ENCODE results near the gene KCND1. TPM values are rescaled to one million over a fixed set of nuclear protein-coding genes. Genes with fewer than 3 reads are reported as not detected.

Gene KCND1
- total RNA-seq, 4 donors from 2014 or later: 0.83 to 1.9 (median 1.1) TPM

DNA sequence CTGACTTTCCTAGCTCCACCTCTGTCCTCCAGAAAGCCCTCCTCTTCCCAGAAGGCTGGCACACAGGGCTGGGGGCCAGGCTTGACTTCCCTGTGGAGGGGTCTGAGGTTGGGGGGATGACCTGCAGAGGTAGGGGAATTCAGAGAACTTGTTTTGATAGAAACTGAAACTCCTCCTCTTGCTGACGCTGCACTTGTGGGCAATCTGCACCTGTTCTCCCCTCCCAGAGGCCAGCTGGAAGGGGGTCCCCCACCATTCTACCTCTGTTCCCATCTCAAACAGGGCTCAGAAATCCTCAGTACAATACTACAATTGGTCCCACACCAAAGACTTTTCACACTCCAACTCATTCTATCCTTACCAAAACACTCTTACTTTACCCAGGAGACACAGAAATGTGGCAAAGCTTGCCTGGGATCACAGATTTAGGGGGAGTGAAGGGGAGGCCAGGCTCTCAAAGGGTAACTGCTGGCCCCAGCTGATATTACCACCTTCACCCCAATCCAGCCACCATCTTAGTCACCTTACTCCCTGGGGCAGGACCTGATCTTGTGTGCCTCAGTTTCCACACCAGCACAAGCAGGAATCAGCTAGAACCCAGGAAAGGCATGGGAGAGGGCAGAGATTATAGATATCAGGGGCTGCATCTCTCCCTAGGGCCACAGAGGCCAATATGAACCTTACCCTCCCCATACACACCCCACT, 32.8 kb downstream of the KCND1 start:
- intact Hi-C loops (cut with DNase I): no loop called here
- no peak for DNase-seq (ENCODE audit: extremely low spot score)
- Histone ChIP-seq H3K27me3 (no peaks in the 10 kb centered on the region), H3K9me3 (no peaks in the 10 kb centered on the region), H3K4me3 (no peak overlapping the region), H3K27ac (replicated peaks in 1 of 4) (no peak overlapping the region), H3K4me1 (peaks cover 11 to 24% (median 16%) of the 10 kb centered on the region in 4 donors), H3K36me3 (peaks cover 0 to 39% (median 22%) of the 10 kb centered on the region in 4 donors)
- TF ChIP-seq POLR2AphosphoS5 (IDR thresholded peaks at IDR 0.05): no peak
- no peak for TF ChIP-seq EP300 (IDR thresholded peaks at IDR 0.05)
- no peak for TF ChIP-seq POLR2A (IDR thresholded peaks at IDR 0.05; ENCODE audit: low read depth)
- TF ChIP-seq CTCF (IDR thresholded peaks at IDR 0.05): no peak
- 83% methylated on average over 1 of the region's 1 CpG for WGBS

GRCh38 chrX:48937054-48937907, 34.4 kb downstream of the KCND1 start:
- peaks cover 0 to 47% (median 25%) of the 10 kb centered on the region in 4 donors for H3K36me3 ChIP-seq
- H3K4me1 ChIP-seq: peaks cover 11 to 24% (median 16%) of the 10 kb centered on the region in 4 donors
- H3K4me3 ChIP-seq: no peak overlapping the region
- WGBS: 40% methylated on average over 7 of the region's 9 CpGs
- H3K9me3 ChIP-seq: no peaks in the 10 kb centered on the region
- peak overlapping the region in 1 of 4 donors; percentile 54 for H3K27ac ChIP-seq (replicated peaks in 1 of 4)
- TF ChIP-seq POLR2A (IDR thresholded peaks at IDR 0.05; ENCODE audit: low read depth): no peak
- TF ChIP-seq POLR2AphosphoS5 (IDR thresholded peaks at IDR 0.05): peak in 1 of 2 donors; percentile 16
- no peak for TF ChIP-seq EP300 (IDR thresholded peaks at IDR 0.05)
- no peak for TF ChIP-seq CTCF (IDR thresholded peaks at IDR 0.05)
- H3K27me3 ChIP-seq: no peaks in the 10 kb centered on the region
- DNase-seq (ENCODE audit: extremely low spot score): no peak
- intact Hi-C loops (cut with DNase I): no loop called here

DNA sequence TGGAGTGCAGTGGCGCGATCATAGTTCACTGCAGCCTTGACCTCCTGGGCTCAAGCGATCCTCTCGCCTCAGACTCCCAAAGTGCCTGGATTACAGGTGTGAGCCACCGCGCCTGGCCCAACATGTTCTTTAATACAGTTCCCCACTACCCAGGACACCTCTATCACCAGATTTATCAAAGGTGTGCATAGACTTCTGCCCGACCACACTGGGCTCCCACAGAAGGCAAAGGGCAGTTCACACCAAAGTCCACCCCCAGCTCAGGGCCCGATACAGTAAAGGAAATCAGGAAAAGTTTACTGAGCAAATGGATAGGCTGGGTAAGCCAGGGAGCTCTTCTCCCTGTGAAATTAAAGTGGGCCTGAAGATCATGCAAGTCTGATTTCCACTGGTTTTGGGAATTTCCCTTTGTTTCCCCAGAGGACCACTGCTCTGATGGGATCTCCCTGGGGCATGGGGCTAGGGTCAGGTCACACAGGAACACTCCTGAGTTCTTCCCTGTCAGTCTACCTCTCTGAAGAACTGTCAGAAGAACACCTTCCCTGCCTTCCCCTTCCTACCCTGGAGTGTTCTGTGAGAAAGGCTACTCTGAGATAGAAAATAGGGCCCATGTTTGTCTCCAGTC, 35.1 kb downstream of the KCND1 start:
- DNase-seq (ENCODE audit: extremely low spot score): no peak
- intact Hi-C loops (cut with DNase I): no loop called here
- H3K27me3 ChIP-seq: no peaks in the 10 kb centered on the region
- peak overlapping the region in 1 of 4 donors; percentile 54 for H3K27ac ChIP-seq (replicated peaks in 1 of 4)
- TF ChIP-seq EP300 (IDR thresholded peaks at IDR 0.05) (no peak), CTCF (IDR thresholded peaks at IDR 0.05) (no peak), POLR2A (IDR thresholded peaks at IDR 0.05; ENCODE audit: low read depth) (no peak), POLR2AphosphoS5 (IDR thresholded peaks at IDR 0.05) (no peak)
- 88% methylated on average over 8 of the region's 8 CpGs for WGBS
- H3K4me1 ChIP-seq: peaks cover 11 to 21% (median 16%) of the 10 kb centered on the region in 4 donors
- no peak overlapping the region for H3K4me3 ChIP-seq
- no peaks in the 10 kb centered on the region for H3K9me3 ChIP-seq
- peaks cover 0 to 48% (median 24%) of the 10 kb centered on the region in 4 donors for H3K36me3 ChIP-seq

- intact Hi-C loops (cut with DNase I): no loop called here
- H3K27ac ChIP-seq (replicated peaks in 1 of 4): no peak overlapping the region
- 100% methylated on average over 1 of the region's 1 CpG for WGBS
- H3K4me3 ChIP-seq: no peak overlapping the region
- peaks cover 7 to 21% (median 13%) of the 10 kb centered on the region in 4 donors for H3K4me1 ChIP-seq
- TF ChIP-seq CTCF (IDR thresholded peaks at IDR 0.05) (no peak), POLR2AphosphoS5 (IDR thresholded peaks at IDR 0.05) (no peak), EP300 (IDR thresholded peaks at IDR 0.05) (no peak), POLR2A (IDR thresholded peaks at IDR 0.05; ENCODE audit: low read depth) (no peak)
- no peak for DNase-seq (ENCODE audit: extremely low spot score)
- H3K9me3 ChIP-seq: no peaks in the 10 kb centered on the region
- peaks cover 0 to 54% (median 23%) of the 10 kb centered on the region in 4 donors for H3K36me3 ChIP-seq
- H3K27me3 ChIP-seq: no peaks in the 10 kb centered on the region
Observed at GRCh38 chrX:48935301-48935670, 36.4 kb downstream of the KCND1 start.
